Left ventricle myocardium inferior (tissue), 1 donor: ENCODE measurements around the gene DDAH1. TPM values are rescaled to one million over a fixed set of nuclear protein-coding genes. Genes with fewer than 3 reads are reported as not detected.
A peak's percentile ranks its signal among the peaks of the same experiment; 100 is the strongest.

Experiments
- DNase-seq: peaks from one replicate; pipeline ENCODE4 v3.0.0-alpha.2; 2020
- H3K27ac ChIP-seq: fragments of 200-600 bp; replicated peaks from 2 replicates; pipeline ENCODE4 v1.8.0; 2021
- H3K27me3 ChIP-seq: fragments of 200-600 bp; 2 replicates; pipeline ENCODE4 v1.8.0; 2021; ENCODE audit warnings: low read depth
- H3K36me3 ChIP-seq: fragments of 200-600 bp; 2 replicates; pipeline ENCODE4 v1.8.0; 2021
- H3K4me1 ChIP-seq: fragments of 200-600 bp; 2 replicates; pipeline ENCODE4 v1.8.0; 2021
- H3K4me3 ChIP-seq: fragments of 200-600 bp; 2 replicates; pipeline ENCODE4 v1.8.0; 2021; ENCODE audit warnings: mild to moderate bottlenecking, moderate library complexity
- H3K9me3 ChIP-seq: fragments of 200-600 bp; replicated peaks from 2 replicates; pipeline ENCODE4 v1.8.0; 2021
- CTCF ChIP-seq: fragments of 200-600 bp; IDR thresholded peaks from 2 replicates; pipeline ENCODE4 v1.8.0; 2021; ENCODE audit warnings: antibody characterized with exemption, mild to moderate bottlenecking, borderline replicate concordance
- intact Hi-C: fragments of 100-400 bp; cut with micrococcal nuclease; formaldehyde crosslinking; loops from one replicate; pipeline ENCODE4 v1.11.0; 2022
- total RNA-seq: library from RNA; stranded (reverse); fragmentation: NEBNext Ultra II Directional; extraction: Animal tissue kit (Norgen Biotek cat#: 25700); gene quantifications from one replicate; pipeline ENCODE4 v1.2.1, GENCODE V29; 2021
- donor health status: DM: no; HTN: yes; CAD: no; lungs with severe emphysema.

DDAH1 gene
- total RNA-seq, 1 donor from 2014 or later: 10.1 TPM

GRCh38 chr1:85317560-85317959 is 147.4 kb downstream of the DDAH1 start:
- Histone ChIP-seq H3K4me1 (peaks cover 55% of the 10 kb centered on the region), H3K4me3 (no peak overlapping the region)
- intact Hi-C loops: no loop called here

GRCh38 chr1:85316321-85316720 is 148.6 kb downstream of the DDAH1 start:
- peak overlapping the region; percentile 92 for H3K27ac ChIP-seq
- no peaks in the 10 kb centered on the region for H3K27me3 ChIP-seq
- TF ChIP-seq CTCF: no peak
- H3K4me1 ChIP-seq: peaks cover 55% of the 10 kb centered on the region
- no peak for DNase-seq
- intact Hi-C loops: no loop called here
- H3K9me3 ChIP-seq: no peaks in the 10 kb centered on the region
- no peaks in the 10 kb centered on the region for H3K36me3 ChIP-seq
- no peak overlapping the region for H3K4me3 ChIP-seq

More at GRCh38 chr1:85317560-85317959, 147.4 kb downstream of the DDAH1 start:
- no peak for TF ChIP-seq CTCF
- Histone ChIP-seq H3K27ac (no peak overlapping the region), H3K9me3 (no peaks in the 10 kb centered on the region), H3K36me3 (no peaks in the 10 kb centered on the region), H3K27me3 (no peaks in the 10 kb centered on the region)
- DNase-seq: no peak

GRCh38 chr1:85315789-85316188 is 149.2 kb downstream of the DDAH1 start:
- DNase-seq: no peak
- H3K4me3 ChIP-seq: no peak overlapping the region
- intact Hi-C loops: no loop called here
- H3K27ac ChIP-seq: peak overlapping the region; percentile 92
- no peaks in the 10 kb centered on the region for H3K27me3 ChIP-seq
- peaks cover 50% of the 10 kb centered on the region for H3K4me1 ChIP-seq
- no peaks in the 10 kb centered on the region for H3K9me3 ChIP-seq
- H3K36me3 ChIP-seq: no peaks in the 10 kb centered on the region
- no peak for TF ChIP-seq CTCF

- TF ChIP-seq CTCF: no peak
- Histone ChIP-seq H3K36me3 (no peaks in the 10 kb centered on the region), H3K27ac (peak overlapping the region; percentile 92), H3K27me3 (no peaks in the 10 kb centered on the region), H3K4me3 (no peak overlapping the region), H3K9me3 (no peaks in the 10 kb centered on the region), H3K4me1 (peaks cover 42% of the 10 kb centered on the region)
- no peak for DNase-seq
- intact Hi-C loops: no loop called here
Measured at GRCh38 chr1:85314726-85315125, 150.2 kb downstream of the DDAH1 start.

- peak overlapping the region; percentile 92 for H3K27ac ChIP-seq
- H3K4me3 ChIP-seq: no peak overlapping the region
- H3K27me3 ChIP-seq: no peaks in the 10 kb centered on the region
- H3K4me1 ChIP-seq: peaks cover 42% of the 10 kb centered on the region
- TF ChIP-seq CTCF: no peak
- DNase-seq: no peak
- H3K36me3 ChIP-seq: no peaks in the 10 kb centered on the region
- no peaks in the 10 kb centered on the region for H3K9me3 ChIP-seq
- intact Hi-C loops: no loop called here
Measured at GRCh38 chr1:85313888-85314696, 150.9 kb downstream of the DDAH1 start.
